A549 treated with CpdA at 1 μM for 4 hours (cell line): ENCODE results near the gene OR11A1. TPM values are rescaled to one million over a fixed set of nuclear protein-coding genes. Genes with fewer than 3 reads are reported as not detected.

Experiments
- total RNA-seq: library from RNA; stranded (reverse); fragments of 200-300 nt; extraction: Qiagen RNA extraction; gene quantifications from 5 replicates; pipeline ENCODE4 v1.2.3, GENCODE V29; 2022; ENCODE audit warnings: low read depth

Gene OR11A1, protein sequence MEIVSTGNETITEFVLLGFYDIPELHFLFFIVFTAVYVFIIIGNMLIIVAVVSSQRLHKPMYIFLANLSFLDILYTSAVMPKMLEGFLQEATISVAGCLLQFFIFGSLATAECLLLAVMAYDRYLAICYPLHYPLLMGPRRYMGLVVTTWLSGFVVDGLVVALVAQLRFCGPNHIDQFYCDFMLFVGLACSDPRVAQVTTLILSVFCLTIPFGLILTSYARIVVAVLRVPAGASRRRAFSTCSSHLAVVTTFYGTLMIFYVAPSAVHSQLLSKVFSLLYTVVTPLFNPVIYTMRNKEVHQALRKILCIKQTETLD
- not detected in 5 replicates for total RNA-seq

DNA sequence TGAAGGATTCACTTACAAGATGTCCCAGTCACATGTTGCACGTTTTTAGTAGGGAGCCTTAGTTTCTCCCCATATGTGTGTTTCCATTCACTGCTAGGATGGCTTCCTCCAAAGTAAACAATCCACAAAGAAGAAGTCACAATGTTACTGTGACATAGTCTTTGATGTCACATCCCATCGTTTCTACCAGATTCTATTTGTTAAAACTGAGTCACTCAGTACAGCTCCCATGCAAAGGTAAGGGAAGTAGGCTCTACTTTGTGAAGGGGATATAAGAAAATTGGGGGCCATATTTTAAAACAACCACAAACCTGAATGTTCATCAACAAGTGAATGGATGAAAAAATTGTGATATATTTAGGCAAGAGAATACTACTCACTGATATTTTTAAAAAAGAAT, at the start of gene OR11A1, which contains the start of gene OR2H1:
Gene OR11A1, minus strand, starts transcription at position 101 of the 400 bp plus-strand sequence. CDS start 29,430 bp downstream, outside the sequence.
Gene OR2H1, plus strand, starts transcription at position 185 of the 400 bp plus-strand sequence. CDS start 4,615 bp downstream, outside the sequence.

DNA sequence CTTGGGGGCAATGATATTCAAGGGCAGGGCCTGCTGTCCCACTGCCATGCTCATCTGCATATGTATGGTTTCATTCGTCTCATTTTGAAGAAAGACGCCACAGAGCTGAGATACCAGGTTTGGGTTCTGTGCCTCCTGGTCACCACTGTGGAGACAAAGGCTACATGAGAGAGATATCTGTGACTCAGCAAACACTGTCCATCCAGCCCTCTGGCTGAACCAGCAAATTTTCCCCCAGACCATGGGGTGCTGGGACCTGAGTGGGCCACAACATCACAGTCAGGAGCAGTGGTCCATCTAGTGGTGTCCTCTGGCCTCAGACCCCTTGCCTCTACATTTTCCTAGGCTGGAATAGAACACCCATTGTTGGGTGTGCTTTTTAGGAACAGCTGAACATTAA, 30.8 kb upstream of the OR11A1 start, which contains the start of gene MAS1L:
Gene MAS1L, minus strand, starts transcription at position 297 of the 400 bp plus-strand sequence. Its CDS starts 54 bp downstream, at position 243.

DNA sequence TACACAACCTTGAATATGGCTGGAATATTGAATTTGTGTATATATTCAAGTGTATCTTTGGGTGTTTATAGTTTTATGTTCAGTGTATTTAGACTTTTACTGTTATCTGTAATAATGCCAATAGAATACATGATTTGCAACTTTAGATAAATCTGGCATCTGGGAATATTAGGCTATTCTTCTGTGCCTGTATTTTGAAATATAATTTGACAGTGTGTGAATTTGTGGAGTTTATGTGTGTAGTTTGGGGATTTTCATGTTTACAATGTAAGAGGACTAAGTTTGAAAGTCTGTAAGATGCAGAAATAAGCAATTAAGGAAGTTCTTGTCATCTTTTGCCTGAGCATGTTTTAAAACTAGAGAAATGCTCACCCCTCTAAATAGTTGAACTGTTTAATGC, 17.9 kb downstream of the OR11A1 start, which contains the start of gene OR10C1:
Gene OR10C1, plus strand, starts transcription at position 301 of the 400 bp plus-strand sequence. CDS start 710 bp downstream, outside the sequence.

DNA sequence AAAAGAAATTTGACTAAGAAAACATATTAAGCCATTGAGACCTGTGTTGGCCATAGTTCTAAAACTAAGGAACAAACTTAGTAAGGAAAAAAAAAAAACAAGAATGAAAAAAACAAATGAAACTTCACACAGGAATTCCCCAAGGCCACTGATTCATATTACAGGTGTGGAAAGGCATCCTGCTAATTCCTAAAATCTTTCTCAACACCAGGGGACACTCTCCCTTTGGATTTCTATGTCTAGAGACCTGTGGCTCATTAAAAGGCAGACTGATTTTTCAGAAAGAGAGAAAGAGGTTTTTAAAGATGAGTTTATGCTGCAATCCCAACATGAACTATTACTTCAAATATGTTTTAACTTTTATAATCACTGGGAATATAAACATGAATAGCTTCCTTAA, 42.3 kb downstream of the OR11A1 start, which contains the start of gene OR12D1:
Gene OR12D1, plus strand, starts transcription at position 341 of the 400 bp plus-strand sequence.

DNA sequence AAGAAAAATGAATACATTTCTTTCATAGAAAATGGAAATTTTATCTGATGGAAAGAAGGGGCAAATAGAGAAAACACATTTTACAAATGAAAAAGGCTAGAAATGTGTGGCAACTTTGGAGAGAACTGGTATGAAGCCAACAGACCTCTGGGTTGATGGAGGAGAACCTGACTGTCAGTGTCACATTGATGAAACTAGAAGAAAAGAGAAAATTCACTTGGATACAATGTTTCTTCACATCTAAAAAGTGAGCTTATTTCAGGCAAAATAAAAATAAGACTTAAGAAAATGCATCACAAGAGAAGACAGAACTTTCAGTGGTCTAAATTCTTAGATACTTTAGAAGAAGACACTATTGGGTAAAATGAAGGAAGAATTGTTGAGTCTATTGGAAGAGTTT, 61.5 kb downstream of the OR11A1 start, which contains the start of gene OR12D2:
Gene OR12D2, plus strand, starts transcription at position 301 of the 400 bp plus-strand sequence. CDS start 1,069 bp downstream, outside the sequence.

Other genes with a start within 250 kb of the OR11A1 start
- gene OR14J1, start 155.4 kb downstream of the OR11A1 start, total RNA-seq, result not detected in 5 replicates
- not detected in 5 replicates for gene OR5V1, start 88.2 kb downstream of the OR11A1 start, total RNA-seq
- gene OR12D3, start 81.8 kb downstream of the OR11A1 start, total RNA-seq, result not detected in 5 replicates
- gene OR12D2, start 61.4 kb downstream of the OR11A1 start, total RNA-seq, result not detected in 5 replicates
- not detected in 5 replicates for gene OR12D1, start 42.1 kb downstream of the OR11A1 start, total RNA-seq
- not detected in 5 replicates for gene OR10C1, start 17.8 kb downstream of the OR11A1 start, total RNA-seq
- not detected in 5 replicates for gene OR2H1, start 84 bp upstream of the OR11A1 start, total RNA-seq
- not detected in 5 replicates for gene MAS1L, start 30.9 kb upstream of the OR11A1 start, total RNA-seq
- 0.51 to 1.2 TPM (median 0.61 TPM) in 5 replicates for gene UBD, start 102.7 kb upstream of the OR11A1 start, total RNA-seq
- gene OR2H2, start 128.1 kb upstream of the OR11A1 start, total RNA-seq, result not detected in 5 replicates
- 3.4 to 6.8 TPM (median 5.0 TPM) in 5 replicates for gene GABBR1, start 176.1 kb upstream of the OR11A1 start, total RNA-seq
- not detected in 5 replicates for gene MOG, start 200.0 kb upstream of the OR11A1 start, total RNA-seq
- gene ZFP57, start 224.1 kb upstream of the OR11A1 start, total RNA-seq, result not detected in 5 replicates